ENCODE results near the gene GDPD5.

The GDPD5 gene

DNA sequence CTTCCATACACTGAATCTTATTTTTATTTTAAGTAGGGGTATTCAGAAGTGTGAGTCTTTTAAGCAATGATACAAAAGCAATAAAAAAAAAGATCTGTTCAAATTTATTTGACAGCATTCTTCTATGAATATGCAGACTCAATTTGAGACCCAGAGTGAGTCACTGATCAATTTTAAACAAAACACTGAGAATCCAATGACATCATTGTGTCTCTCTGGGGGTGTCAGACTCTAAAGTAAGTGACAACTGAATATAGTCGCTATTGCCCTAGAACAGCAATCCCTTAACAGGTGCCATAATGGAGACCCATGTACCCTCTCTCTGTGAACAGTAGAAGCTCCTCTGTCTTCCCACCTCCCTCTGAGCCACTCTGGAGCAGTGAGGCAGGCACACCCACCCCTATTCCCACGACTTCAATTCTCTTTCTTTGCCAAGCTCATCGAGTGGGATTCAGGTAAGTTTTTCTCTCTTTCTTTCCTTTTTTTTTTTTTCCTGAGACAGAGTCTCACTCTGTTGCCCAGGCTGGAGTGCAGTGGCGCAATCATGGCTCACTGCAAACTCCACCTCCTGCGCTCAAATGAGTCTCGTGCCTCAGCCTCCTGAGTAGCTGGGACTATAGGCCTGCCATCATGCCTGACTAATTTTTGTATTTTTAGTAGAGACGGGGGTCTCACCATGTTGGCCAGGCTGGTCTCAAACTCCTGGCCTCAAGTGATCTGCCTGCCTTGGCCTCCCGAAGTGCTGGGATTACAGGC lies 131.5 kb downstream of the GDPD5 start:
- no peak for DNase-seq

DNA sequence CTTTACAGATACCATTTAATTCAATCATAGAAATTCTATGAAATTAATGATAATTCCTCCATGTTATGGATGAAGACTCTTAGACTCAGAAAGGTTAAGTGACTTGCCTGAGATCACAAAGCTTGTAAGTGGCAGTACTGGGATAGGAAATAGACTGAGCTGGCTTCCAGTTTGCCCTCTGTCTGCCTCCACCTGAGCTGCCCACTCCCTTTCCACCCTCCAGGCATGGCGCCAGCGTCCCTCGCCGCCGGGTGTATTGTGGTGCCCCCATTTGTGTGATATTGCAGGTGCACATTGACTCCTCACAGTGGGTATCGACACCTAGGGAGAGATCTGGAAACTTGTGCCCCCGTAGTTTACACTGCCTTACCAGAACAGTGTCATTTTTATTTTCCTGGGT lies 135.8 kb downstream of the GDPD5 start:
- DNase-seq, result no peak

DNA sequence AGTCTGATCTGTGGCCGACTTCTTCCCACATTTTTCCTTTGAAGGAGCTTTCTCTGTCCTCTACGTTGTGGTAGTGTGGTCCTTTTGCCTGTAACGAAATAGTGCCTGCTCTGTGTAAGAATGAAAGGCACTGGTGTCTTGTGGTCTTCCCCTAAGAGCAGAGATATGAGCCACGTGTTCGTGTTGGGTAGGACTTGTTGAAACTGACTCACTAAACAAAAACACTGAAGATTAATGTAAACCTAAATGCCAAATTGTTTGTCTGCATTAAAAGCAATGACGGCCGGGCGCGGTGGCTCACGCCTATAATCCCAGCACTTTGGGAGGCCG lies 136.5 kb downstream of the GDPD5 start:
- DNase-seq, result no peak

DNA sequence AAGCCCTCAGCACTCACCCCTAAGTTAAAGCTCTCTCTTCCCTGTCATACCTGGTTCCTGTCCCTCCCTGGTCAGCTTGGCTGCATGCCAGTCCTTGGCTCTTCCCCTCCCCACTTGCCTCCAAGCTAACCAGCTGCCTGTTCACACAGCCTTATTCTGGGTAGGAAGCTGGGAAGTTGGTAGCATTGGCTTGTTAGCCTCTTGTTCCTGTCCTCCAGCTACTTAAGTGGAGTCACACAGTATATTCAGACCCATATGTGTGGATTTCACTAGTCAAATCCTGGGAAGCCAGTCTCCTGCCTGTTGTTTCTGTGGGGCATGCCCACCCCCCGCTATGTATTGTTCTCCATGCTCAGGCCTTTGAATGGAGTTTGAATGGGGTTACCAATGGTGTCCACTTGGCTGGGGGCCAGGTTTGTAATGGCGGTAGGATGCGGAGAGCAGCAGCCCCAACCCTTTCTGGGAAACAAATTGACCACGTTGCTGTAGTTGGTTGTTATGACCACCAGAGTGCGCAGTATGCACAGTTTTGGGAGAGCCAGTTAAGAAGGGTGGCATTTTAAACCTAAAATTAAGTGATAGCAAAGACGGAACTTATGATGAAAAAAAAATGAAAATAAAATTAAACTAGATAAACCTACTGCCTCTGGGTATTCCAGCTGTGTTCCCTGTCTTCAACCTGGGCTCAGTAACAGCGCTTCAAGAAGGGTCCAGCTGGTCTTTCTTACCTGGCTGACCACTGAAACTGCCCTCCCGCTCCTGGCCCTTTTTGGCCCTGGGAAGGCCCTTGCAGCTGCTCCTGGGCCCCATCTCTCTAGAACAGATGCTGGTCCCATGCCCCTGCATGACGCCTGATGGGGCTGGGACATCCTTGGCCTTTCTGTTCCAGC lies 137.1 kb downstream of the GDPD5 start:
- DNase-seq, result peak; percentile 79

DNA sequence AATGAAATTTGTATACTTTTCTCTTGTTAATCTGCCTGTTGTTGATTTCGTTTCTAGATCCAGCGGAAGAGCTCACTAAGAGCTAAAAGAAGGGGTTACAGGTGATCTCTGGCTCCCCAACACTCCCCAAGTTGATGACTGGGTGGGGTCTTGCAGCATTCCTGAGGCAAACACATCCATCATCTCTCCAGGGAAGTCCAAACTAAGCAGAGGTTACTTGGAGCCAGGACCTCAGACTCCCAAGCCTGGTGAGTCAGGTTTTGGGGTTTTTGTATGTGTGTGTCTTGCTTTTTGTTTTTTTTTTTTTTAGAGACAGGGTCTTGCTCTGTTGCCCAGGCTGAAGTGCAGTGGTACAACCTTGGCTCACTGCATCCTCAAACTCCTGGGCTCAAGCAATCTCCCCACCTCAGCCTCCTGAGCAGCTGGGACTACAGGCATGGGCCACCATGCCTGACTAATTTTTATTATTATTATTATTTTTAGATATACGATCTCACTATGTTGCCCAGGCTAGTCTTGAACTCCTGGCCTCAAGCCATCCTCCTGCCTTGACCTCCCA lies 137.9 kb downstream of the GDPD5 start:
- no peak for DNase-seq

DNA sequence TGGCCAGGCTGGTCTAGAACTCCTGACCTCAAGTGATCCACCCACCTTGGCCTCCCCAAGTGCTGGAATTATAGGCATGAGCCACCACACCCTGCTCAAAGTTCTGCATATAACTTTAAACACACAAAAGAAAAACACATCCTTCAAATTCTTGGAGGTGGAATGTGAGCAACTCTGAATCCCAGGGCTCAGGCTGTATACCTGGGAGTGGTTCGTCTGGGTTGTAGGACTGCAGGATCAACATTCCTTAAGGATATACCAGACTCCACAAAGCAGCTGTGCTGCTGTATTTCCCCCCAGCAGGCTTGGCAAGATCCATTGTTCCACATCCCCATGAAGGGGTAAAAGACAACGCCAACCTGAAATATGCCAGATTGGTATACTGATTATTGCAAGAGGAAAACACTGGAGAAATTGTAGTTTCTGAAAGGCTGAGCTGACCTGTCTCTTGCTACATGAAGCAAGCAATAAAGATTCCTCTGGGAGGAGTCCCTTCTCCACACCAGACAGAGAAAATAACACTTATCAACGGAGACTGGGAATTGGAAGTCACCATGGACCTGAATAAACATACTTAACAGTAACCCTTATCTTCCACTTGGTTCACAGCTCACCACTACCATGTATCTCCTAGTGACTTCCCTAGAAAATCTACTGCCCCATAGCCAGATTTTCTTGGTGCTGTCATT lies 138.7 kb downstream of the GDPD5 start:
- DNase-seq, result no peak

Measured in NCI-H526 treated with DMSO at 0.1 percent for 48 hours (cell line).